Gastrocnemius medialis (tissue), 4 donors: ENCODE data around the gene SLC36A2.

Experiments
- POLR2A ChIP-seq, 2 donors: fragments of 450-650 bp; IDR thresholded peaks; one replicate each; pipeline ENCODE4 v1.6.1; 2017; ENCODE audit warnings: antibody characterized with exemption in 2 of 2, mild to moderate bottlenecking in 2 of 2, moderate library complexity in 2 of 2
- TF ChIP-seq, protein P1 (sequence below), 5 experiments: fragments of 450-650 bp in 3 of 5; fragments of 200-600 bp in 2 of 5; sonication (generic) in 2 of 5; IDR thresholded peaks in 4 of 5; conservative IDR thresholded peaks in 1 of 5; 1 replicate in 4 of 5; 2 replicates in 1 of 5; pipeline ENCODE4 v1.5.1; 2016 to 2019; ENCODE audit warnings: antibody characterized with exemption in 5 of 5, mild to moderate bottlenecking in 3 of 5, moderate library complexity in 3 of 5

DNA sequence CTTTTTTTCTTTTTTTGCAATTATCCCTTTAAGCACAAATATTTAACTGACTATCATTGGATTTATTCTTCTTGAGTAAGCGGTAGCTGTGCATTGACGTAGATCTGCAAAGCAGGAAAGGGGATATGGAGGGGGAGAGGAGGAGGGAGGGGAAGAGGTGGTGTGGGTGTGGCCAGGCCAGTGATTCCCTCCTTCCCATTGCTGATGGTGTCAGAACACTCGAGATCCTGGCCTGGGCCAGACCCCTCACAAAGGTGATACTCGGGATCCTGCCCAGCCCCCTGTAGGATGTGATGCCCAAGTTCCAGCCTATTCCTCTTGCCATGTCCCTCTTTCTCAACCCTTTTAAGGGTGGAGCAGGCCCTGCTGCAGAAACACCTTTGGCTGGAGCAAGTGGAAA, 53.7 kb downstream of the SLC36A2 start:
- TF ChIP-seq, protein P1, sequence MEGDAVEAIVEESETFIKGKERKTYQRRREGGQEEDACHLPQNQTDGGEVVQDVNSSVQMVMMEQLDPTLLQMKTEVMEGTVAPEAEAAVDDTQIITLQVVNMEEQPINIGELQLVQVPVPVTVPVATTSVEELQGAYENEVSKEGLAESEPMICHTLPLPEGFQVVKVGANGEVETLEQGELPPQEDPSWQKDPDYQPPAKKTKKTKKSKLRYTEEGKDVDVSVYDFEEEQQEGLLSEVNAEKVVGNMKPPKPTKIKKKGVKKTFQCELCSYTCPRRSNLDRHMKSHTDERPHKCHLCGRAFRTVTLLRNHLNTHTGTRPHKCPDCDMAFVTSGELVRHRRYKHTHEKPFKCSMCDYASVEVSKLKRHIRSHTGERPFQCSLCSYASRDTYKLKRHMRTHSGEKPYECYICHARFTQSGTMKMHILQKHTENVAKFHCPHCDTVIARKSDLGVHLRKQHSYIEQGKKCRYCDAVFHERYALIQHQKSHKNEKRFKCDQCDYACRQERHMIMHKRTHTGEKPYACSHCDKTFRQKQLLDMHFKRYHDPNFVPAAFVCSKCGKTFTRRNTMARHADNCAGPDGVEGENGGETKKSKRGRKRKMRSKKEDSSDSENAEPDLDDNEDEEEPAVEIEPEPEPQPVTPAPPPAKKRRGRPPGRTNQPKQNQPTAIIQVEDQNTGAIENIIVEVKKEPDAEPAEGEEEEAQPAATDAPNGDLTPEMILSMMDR (IDR thresholded peaks at IDR 0.05 in 4 of 5, conservative IDR thresholded peaks at IDR 0.05 in 1 of 5), result no peak
- no peak for TF ChIP-seq POLR2A (IDR thresholded peaks at IDR 0.05)
